NOMO-1 treated with DMSO at 0.1 percent for 48 hours (cell line): ENCODE measurements around the gene PALLD.
A peak's percentile ranks its signal among the peaks of the same experiment; 100 is the strongest.
"Not testable (repeated sequence)": the region's sequence is repeated elsewhere in the genome, so short reads cannot be mapped to it uniquely, and the experiment has no call there.

Source experiments
- DNase-seq: peaks from one replicate; lab custom pipeline; 2025; ENCODE audit not compliant: unreplicated experiment; lab: John Stamatoyannopoulos, UW

Gene PALLD

GRCh38 chr4:168490711-168491110, 6.1 kb upstream of the PALLD start:
- DNase-seq, result no peak

DNA sequence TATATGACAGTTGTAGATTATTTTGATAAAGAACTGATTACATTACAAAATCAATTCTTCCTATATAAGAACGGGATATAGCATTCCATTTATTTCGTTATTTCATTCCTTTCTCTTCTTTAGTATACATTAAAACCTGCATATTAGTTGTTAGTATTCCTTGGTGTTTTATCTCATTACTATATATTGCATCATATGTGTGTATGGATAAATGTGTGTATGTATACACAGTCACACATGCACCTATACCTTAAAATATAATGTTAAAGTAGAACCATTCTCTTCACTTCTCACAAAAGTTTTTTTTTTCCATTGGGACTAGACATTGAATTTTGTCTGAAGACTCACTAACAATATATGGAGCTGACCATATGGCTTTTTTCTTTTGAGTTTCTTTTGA, 5.3 kb upstream of the PALLD start:
- DNase-seq, result no peak

DNA sequence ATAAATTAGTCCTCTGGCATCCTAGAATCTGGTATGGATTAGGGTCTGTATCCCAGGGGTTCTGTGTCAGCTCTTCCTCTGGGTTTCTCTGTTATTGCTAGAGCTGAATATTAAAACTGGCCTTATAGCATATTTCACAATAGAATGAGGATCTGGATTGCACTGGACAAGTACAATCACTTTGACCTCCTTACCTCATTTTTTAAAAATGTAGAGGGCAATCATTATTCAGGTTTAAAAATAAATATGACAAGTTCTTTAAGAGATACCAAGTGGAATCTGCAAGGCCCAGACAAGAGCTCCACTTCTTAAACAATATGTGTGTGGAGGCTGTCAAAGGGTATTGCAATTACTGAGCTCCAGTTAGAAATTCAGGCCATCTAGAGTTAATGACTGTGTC, 1.4 kb downstream of the PALLD start:
- DNase-seq, result no peak

- no peak for DNase-seq
Observed at GRCh38 chr4:168499241-168499640, 2.4 kb downstream of the PALLD start.

GRCh38 chr4:168501407-168501806, 4.6 kb downstream of the PALLD start:
- no peak for DNase-seq

- DNase-seq, result no peak
Observed at GRCh38 chr4:168502861-168503260, 6.0 kb downstream of the PALLD start.

- peak; percentile 98 for DNase-seq
Observed at GRCh38 chr4:168503652-168504362, 7.0 kb downstream of the PALLD start.

DNA sequence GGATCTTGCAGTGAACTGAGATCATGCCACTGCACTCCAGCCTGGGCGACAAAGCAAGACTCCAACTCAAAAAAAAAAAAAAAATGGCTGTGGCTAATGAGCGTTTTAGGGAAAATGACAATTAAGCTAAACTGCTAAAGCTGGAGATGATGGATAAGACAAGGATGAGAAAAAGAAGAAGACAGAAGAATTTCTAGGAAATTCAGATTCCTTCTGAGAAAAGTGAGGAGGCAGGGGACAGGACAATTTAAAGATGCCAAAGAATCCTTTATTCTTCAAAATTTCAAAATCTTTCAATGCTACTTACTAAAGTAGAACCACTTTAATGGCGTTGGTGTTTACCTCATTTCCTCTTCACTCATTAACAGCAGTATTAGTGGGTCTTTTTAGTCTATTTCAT, 7.7 kb downstream of the PALLD start:
- no peak for DNase-seq

DNA sequence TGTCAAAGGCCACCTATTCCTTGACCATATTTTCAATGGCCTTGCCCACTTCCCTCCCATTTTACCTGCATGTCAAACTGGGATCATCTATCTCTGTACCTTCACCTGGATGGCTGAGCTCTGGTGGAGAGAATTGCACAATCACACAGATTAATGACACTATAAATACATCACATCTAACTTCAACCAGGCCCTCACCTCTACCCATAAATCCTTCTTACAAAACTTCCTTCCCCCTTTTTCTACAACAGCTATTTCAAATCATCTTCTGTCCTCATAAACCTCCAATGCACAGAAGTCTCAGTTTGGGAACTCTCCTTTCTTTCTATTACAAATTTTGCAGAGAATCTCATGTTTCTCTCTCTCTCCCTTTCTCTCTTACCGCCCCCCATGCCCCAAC, 9.2 kb downstream of the PALLD start:
- peak; percentile 88 for DNase-seq

DNA sequence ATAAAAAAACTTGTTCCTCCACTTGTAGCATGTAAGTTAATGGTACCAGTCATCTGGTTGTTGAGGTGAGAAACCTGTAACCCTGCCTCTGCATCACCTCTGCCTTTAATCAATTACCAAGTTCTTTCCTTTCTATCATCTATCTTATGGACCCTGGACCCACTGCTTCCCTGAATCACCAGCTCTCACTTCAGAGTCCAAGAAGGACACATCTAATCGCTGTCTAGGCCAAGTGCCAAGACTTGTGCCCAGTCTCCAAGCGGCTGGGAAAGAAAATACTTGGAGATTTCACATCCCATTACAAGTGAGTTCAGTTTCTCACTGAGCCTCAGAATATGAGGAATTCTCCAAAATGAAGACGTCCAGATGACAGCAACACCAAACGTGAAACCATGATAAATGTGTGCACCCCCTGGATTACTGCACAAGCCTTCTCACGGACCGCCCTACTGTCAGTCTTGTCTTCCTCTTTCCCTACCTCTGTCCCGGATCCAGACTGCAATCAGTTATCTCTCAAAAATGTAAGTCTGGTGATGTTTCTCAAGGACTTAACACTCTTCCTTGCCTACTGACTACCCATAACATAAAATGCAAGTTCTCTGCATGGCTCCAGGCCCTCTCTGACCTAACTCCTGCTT, 10.4 kb downstream of the PALLD start:
- DNase-seq, result no peak

- no peak for DNase-seq
Observed at GRCh38 chr4:168508683-168509082, 11.8 kb downstream of the PALLD start.

GRCh38 chr4:168509786-168510185, 12.9 kb downstream of the PALLD start:
- no peak for DNase-seq

GRCh38 chr4:168511780-168512489, 15.1 kb downstream of the PALLD start:
- no peak for DNase-seq

DNA sequence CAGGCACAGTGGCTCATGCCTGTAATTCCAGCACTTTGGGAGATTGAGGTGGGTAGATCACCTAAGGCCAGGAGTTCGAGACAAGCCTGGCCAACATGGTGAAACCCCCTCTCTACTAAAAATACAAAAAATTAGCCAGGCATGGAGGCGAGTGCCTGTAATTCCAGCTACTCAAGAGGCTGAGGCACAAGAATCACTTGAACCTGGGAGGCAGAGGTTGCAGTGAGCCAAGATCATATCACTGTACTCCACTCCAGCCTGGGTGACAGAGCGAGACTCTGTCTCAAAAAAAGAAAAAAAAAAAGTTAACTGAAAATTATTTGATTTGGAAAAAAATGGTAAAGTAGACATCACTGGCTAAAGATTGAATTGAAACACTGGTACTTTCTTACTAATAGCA, 17.0 kb downstream of the PALLD start:
- DNase-seq, result not testable (repeated sequence)

DNA sequence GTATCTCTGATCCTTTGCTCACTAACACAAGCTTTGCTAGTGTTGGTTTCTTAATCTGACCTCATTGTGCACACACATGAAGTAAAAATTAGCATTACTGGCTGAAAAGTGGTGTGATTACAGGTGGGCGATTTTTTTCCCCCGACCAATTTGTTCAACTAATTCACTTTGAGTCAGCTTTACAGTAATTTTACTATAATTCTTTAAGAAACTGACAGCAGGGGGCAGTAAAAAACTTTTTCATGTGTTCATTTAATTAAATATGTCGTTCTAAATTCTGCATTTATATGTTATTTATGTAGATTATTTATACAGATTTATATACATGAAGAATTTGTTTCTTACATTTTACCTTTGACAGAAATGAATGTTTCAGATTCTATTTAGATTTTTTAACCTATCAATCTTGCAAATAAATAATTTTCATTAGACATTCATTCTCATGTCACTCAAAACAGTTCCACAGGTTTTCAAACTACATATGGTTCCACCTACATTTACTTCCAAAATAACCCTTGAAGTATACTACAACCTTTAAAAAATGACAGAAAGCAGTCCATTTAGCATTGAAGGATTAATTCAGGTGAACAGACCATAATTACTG, 17.5 kb downstream of the PALLD start:
- DNase-seq, result peak; percentile 56

DNA sequence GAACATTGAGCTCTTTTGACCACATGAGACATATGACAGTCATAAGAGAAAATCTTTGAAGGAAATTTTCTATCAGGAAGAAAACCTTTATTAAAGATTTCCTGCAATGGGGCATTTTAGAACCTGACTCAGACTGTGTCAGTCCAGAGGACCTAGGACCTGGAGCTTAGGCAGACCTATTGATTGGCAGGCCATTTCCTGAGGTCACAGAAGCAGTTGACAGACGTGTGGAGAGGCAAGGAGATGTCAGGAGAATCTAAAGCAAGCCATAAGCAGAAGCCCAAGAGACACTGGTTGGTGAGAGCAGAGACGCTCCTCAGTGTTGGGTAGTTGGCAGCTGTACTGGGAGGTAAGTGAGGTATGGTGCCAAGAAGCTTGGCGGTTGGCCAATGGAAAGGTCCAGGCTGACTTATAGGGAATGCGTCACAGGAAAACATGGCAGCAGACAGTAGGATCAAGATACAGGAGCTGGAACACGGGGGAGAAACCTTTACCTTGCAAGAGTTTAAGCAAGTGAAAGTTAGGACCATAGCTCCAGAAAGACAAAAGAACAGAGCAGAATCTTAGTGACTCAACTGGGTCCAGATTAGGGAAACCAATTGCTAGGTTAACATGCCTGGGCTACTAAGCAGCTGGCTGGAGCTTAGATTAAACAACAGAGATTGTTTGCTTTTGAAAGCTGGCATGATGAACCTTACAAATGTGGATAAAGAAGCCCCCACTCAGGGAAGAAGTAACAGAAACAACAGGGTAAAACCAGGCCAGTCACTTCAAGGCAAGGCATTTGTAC, 18.6 kb downstream of the PALLD start:
- DNase-seq, result no peak

GRCh38 chr4:168516841-168517240, 20.0 kb downstream of the PALLD start:
- DNase-seq, result no peak

DNA sequence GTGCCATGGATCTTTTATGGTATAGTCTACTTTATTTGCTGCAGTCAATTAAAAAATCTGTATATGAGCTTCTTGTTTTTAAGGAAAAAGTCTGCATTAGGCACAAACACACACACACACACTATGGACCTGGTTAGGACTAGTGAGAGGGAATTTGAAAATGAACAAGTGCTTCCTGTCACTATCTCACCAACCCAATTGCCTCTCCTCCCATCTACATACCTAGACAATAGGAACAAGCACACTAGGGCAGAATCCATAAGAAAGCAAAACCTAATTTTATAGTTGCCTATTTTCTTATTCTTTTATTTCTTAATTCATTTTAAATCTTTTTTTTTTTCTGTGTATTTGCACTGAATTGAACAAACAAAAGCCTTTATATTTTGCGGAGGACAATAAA, 22.7 kb downstream of the PALLD start:
- DNase-seq, result no peak

DNA sequence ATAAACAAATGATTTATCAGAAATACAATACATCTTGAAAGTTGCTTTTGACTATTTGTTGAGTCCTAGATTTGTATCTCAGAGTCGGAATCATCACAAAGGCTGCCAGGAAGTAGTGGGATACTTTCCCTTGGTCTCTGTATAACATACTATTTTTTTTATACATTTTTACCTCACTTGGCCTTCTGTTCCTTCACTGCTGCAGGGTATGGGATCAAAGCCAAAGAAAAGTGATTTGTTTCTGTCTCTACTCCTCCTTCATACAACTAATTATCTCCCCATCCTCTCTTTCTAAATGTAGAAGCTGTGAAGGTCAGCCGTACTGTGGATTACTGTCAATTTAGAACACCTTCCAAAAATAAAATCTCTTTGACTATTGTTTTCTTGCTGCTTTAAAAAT, 24.9 kb downstream of the PALLD start:
- DNase-seq, result no peak

GRCh38 chr4:168522356-168522755, 25.5 kb downstream of the PALLD start:
- DNase-seq, result no peak

DNA sequence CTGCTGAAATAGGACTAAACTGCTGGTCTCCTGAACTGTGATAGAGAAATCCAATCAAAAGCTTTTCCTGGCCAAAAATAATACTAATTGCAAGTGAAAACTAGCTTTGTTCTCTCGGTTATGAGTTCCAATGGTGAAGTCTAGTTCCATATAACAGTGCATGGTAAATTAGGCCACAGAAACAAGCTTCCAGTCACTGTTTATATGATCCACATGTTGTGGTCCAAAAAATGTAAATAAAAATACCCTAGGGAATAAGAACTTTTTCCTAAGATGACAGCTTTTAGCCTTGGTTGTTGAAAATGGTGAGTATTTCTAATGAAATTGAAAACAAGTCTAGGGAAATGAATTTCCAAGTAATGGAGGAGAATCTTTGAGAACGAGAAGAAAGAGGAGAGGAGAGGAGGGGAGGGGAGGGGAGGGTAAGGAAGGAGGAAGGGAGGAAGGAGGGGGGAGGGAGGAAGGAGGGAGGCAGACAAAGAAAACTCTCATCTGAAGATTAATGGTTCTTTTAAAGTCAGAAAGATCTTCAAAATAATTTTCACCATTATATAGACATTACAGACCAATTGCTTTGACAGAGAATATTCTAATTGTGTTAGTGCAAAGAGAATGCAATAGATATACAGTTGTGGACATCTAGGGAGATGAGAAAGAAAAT, 26.1 kb downstream of the PALLD start:
- no peak for DNase-seq
